PC-3 (cell line): ENCODE results near the gene HAND1.

Experiments used
- CTCF ChIP-seq: fragments of 300-600 bp; sonication (generic); conservative IDR thresholded peaks from 2 replicates; pipeline ENCODE4 v1.5.1; 2017; ENCODE audit warnings: antibody characterized with exemption, low read depth, mild to moderate bottlenecking, low read length
- EZH2 ChIP-seq: fragments of 300-600 bp; sonication (generic); IDR thresholded peaks from one replicate; pipeline ENCODE4 v1.6.1; 2017; ENCODE audit warnings: antibody characterized with exemption, mild to moderate bottlenecking, low read length; ENCODE audit not compliant: unreplicated experiment

- TF ChIP-seq CTCF (no peak), EZH2 (no peak)
Measured at GRCh38 chr5:154478752-154479159, 729 bp upstream of the HAND1 start.
